Measurements from ENCODE around the gene RUNDC3A. TPM values are rescaled to one million over a fixed set of nuclear protein-coding genes. Genes with fewer than 3 reads are reported as not detected.

RUNDC3A gene
- total RNA-seq, 2 donors from 2014 or later: 0.81 TPM; not detected in 1

DNA sequence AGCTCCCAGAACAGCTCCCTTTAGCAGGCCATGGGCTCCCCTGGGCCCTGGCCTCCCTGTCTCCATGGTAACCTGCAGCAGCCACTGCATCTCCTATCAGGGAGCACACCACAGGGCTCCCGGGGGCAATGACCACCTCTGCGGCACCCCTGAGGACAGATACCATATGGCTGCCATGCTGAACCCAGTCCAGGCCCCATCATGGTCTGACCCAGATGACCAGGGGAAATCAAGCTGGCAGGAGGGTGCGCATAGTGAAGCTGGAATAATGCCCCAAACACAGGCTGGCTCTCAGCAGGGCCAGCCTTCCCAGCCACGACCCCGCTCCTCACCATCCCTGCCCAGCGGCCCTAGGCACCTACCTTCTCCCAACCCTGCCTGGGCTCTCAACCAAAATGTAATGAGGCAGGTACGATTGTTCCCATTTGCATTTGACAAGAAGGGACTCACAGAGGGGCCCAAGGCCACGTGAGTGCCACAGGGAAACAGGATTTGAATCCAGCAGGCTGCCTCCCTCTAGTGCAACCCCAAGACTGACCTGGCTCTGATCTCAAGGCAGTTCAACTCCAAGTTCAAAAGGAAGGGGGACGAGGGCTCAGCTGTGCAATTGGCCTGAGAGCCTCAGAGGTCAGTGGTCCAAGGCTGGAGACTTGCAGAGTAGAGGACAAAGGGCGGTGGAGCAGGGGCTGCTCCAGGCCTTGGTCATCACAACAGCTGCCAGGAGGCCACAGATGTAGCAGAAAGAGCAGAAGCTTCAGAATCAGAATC is 2.4 kb downstream of the RUNDC3A start:
- peaks cover 9 to 21% of the 10 kb centered on the region in 2 donors for H3K4me1 ChIP-seq (ENCODE audit: control insufficient read depth in 1 of 2, low read depth in 2 of 2)
- TF ChIP-seq, protein P1, sequence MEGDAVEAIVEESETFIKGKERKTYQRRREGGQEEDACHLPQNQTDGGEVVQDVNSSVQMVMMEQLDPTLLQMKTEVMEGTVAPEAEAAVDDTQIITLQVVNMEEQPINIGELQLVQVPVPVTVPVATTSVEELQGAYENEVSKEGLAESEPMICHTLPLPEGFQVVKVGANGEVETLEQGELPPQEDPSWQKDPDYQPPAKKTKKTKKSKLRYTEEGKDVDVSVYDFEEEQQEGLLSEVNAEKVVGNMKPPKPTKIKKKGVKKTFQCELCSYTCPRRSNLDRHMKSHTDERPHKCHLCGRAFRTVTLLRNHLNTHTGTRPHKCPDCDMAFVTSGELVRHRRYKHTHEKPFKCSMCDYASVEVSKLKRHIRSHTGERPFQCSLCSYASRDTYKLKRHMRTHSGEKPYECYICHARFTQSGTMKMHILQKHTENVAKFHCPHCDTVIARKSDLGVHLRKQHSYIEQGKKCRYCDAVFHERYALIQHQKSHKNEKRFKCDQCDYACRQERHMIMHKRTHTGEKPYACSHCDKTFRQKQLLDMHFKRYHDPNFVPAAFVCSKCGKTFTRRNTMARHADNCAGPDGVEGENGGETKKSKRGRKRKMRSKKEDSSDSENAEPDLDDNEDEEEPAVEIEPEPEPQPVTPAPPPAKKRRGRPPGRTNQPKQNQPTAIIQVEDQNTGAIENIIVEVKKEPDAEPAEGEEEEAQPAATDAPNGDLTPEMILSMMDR (IDR thresholded peaks at IDR 0.05): no peak
- no peak overlapping the region for H3K27ac ChIP-seq
- DNase-seq (ENCODE audit: low spot score): no peak
- H3K36me3 ChIP-seq: no peaks in the 10 kb centered on the region
- no peak overlapping the region for H3K4me3 ChIP-seq
- H3K9me3 ChIP-seq: no peaks in the 10 kb centered on the region
- no peak for ATAC-seq (ENCODE audit: insufficient number of reproducible peaks, low FRiP score, low read depth)
- no peaks in the 10 kb centered on the region for H3K27me3 ChIP-seq (replicated peaks; ENCODE audit: insufficient read depth)

DNA sequence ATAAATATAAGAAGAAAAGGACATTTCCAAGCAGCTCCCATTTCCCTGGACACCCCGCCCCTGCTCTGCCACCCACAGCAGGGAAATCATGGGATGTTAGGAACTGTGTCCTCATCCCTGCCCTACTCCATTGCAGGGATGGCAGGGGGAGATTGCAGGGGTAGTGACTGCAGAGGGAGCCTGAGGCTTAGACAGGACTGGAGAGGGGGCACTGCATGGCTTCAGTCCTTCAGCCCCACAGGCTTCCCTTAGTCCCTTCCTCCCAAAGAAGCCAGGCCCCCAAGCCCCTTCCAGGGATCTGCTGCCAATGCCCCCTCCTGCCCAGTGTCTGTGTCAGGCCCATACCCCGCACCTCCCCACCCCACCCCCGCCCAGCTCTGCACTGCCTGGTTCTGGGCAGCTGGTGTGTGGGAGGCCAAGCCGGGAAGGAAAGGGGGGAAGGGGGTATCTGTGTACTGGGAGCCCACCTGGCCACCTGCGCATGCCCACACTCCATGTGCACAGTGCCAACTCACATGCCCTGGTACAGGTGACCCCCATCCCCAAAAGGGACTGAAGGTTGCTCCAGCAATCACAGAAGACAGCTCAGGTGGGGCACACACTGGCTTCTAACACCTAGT is 3.3 kb downstream of the RUNDC3A start:
- Histone ChIP-seq H3K36me3 (no peaks in the 10 kb centered on the region), H3K4me3 (no peak overlapping the region), H3K27me3 (replicated peaks; ENCODE audit: insufficient read depth) (peaks cover 6% of the 10 kb centered on the region), H3K9me3 (no peaks in the 10 kb centered on the region), H3K27ac (no peak overlapping the region), H3K4me1 (ENCODE audit: control insufficient read depth in 1 of 2, low read depth in 2 of 2) (peaks cover 9 to 21% of the 10 kb centered on the region in 2 donors)
- DNase-seq (ENCODE audit: low spot score) (no peak), ATAC-seq (ENCODE audit: insufficient number of reproducible peaks, low FRiP score, low read depth) (no peak)
- TF ChIP-seq, protein P1 (IDR thresholded peaks at IDR 0.05): no peak

DNA sequence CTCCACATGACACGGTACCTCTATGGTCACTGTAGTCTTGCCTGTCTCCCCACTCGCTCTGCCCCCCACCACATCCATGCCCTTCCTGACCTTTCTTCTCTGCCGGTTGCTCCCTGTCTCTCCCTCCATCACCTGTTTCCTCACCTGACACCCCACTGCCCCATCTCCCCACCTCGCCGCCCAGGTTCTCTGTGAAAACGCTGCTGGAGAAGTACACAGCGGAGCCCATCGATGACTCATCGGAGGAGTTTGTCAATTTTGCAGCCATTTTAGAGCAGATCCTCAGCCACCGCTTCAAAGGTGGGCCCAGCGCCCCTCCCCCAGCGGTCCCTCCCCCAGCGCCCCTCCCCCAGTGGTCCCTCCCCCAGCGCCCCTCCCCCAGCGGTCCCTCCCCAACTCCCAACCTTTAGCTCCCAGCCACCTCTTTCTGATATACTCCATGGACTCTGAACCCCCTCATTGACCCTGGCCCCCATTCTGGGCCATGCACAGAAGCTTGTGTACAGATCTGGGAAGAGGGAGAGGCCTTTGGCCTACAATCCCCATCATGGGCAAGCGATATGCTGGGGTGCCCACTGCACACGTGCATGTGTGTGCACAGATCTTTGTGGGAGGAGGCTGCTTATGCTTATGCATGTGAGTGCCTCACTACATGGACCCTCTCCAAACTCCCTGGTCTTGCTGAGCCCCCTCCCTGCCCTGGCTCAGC is 4.1 kb downstream of the RUNDC3A start:
- ATAC-seq (ENCODE audit: insufficient number of reproducible peaks, low FRiP score, low read depth) (no peak), DNase-seq (ENCODE audit: low spot score) (no peak)
- no peak overlapping the region for H3K4me3 ChIP-seq
- H3K9me3 ChIP-seq: no peaks in the 10 kb centered on the region
- peaks cover 14% of the 10 kb centered on the region for H3K27me3 ChIP-seq (replicated peaks; ENCODE audit: insufficient read depth)
- no peaks in the 10 kb centered on the region for H3K36me3 ChIP-seq
- peaks cover 9 to 18% of the 10 kb centered on the region in 2 donors for H3K4me1 ChIP-seq (ENCODE audit: control insufficient read depth in 1 of 2, low read depth in 2 of 2)
- H3K27ac ChIP-seq: no peak overlapping the region
- TF ChIP-seq, protein P1 (IDR thresholded peaks at IDR 0.05): no peak

DNA sequence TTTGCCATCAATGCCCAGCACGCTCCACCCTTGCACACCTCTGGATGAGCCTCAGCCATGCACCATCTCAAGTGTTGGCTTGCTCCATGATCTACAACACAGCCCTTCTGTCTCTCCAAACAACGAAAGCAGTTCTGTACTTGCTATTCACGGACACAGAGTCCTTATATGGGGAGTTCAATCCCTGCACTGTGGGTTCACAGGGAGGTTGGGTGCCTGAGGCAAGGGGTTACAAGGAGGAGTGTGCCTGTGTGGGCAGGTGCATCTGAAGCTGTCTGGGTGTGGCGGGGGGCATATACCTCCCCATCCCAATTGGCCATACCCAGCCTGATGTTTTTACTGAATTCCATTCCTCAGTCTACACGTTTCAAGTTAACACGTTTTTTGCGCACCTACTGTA is 5.6 kb downstream of the RUNDC3A start:
- Histone ChIP-seq H3K27me3 (replicated peaks; ENCODE audit: insufficient read depth) (peaks cover 19% of the 10 kb centered on the region), H3K4me3 (no peak overlapping the region), H3K4me1 (ENCODE audit: control insufficient read depth in 1 of 2, low read depth in 2 of 2) (peaks cover 2 to 6% of the 10 kb centered on the region in 2 donors), H3K27ac (no peak overlapping the region), H3K9me3 (no peaks in the 10 kb centered on the region), H3K36me3 (no peaks in the 10 kb centered on the region)
- no peak for ATAC-seq (ENCODE audit: insufficient number of reproducible peaks, low FRiP score, low read depth)
- TF ChIP-seq, protein P1 (IDR thresholded peaks at IDR 0.05): no peak
- no peak for DNase-seq (ENCODE audit: low spot score)

DNA sequence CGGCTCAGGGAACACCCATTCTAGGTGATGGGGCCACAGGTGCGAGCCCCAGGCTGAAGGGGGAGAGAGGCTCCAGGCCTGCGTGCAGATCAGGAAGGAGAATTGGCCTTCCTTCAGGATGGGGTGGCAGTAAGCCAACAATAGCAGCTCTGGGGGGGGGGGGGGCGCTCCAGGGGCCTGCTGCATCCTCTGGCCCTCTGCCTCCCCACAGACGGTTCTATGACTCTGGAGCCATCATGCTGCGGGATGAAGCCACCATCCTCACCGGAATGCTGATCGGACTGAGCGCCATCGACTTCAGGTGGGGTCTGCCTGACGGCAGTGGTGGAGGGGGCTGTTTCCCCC is 6.1 kb downstream of the RUNDC3A start:
- DNase-seq (ENCODE audit: low spot score): no peak
- peaks cover 19% of the 10 kb centered on the region for H3K27me3 ChIP-seq (replicated peaks; ENCODE audit: insufficient read depth)
- TF ChIP-seq, protein P1 (IDR thresholded peaks at IDR 0.05): no peak
- peaks cover 2 to 6% of the 10 kb centered on the region in 2 donors for H3K4me1 ChIP-seq (ENCODE audit: control insufficient read depth in 1 of 2, low read depth in 2 of 2)
- H3K36me3 ChIP-seq: peaks cover 3% of the 10 kb centered on the region
- H3K27ac ChIP-seq: no peak overlapping the region
- ATAC-seq (ENCODE audit: insufficient number of reproducible peaks, low FRiP score, low read depth): no peak
- H3K4me3 ChIP-seq: no peak overlapping the region
- H3K9me3 ChIP-seq: no peaks in the 10 kb centered on the region

All from thoracic aorta (tissue), 2 donors.